Fibroblast of lung (primary cell): ENCODE measurements around the gene NTRK2. TPM values are rescaled to one million over a fixed set of nuclear protein-coding genes. Genes with fewer than 3 reads are reported as not detected.

ENCODE experiments used
- DNase-seq, 2 donors: peaks; one replicate each; pipeline versions ENCODE4 v3.0.0 to v3.0.0-alpha.2; 2010; ENCODE audit warnings: low read depth in 2 of 2
- H2AFZ ChIP-seq: 2 replicates; pipeline ENCODE4 v1.5.1; 2012; ENCODE audit warnings: low read length, control low read depth, inconsistent platforms
- H3K27ac ChIP-seq: 2 replicates; pipeline ENCODE4 v1.5.1; 2011; ENCODE audit warnings: low read length, control low read depth; ENCODE audit not compliant: insufficient read depth
- H3K27me3 ChIP-seq: 2 replicates; pipeline ENCODE4 v1.5.1; 2011; ENCODE audit warnings: mild to moderate bottlenecking, low read length; ENCODE audit not compliant: control insufficient read depth, insufficient read depth
- H3K36me3 ChIP-seq: 2 replicates; pipeline ENCODE4 v1.5.1; 2011; ENCODE audit warnings: low read length; ENCODE audit not compliant: control insufficient read depth, insufficient read depth
- H3K4me1 ChIP-seq: 2 replicates; pipeline ENCODE4 v1.5.1; 2011; ENCODE audit warnings: low read length; ENCODE audit not compliant: control insufficient read depth, insufficient read depth; ENCODE audit errors: extremely low read depth
- H3K4me2 ChIP-seq: 2 replicates; pipeline ENCODE4 v1.5.1; 2011; ENCODE audit warnings: low read length, control low read depth; ENCODE audit not compliant: insufficient read depth; ENCODE audit errors: extremely low read depth
- H3K4me3 ChIP-seq, 4 experiments: fragments of 200-600 bp in 1 of 4; sonication (generic) in 1 of 4; replicated peaks in 1 of 4; 2 replicates each; pipeline ENCODE4 v1.5.1; 2011 to 2016; ENCODE audit warnings: low read length in 4 of 4, low read depth in 3 of 4, mild to moderate bottlenecking in 3 of 4, control low read depth in 2 of 4, inconsistent platforms in 1 of 4, mixed read lengths in 1 of 4; ENCODE audit not compliant: insufficient read depth in 1 of 4; ENCODE audit errors: control extremely low read depth in 1 of 4
- H3K79me2 ChIP-seq: 2 replicates; pipeline ENCODE4 v1.5.1; 2012; ENCODE audit warnings: mild to moderate bottlenecking, low read length, inconsistent platforms; ENCODE audit not compliant: control insufficient read depth, insufficient read depth
- H3K9ac ChIP-seq: 2 replicates; pipeline ENCODE4 v1.5.1; 2011; ENCODE audit warnings: mild to moderate bottlenecking, low read length, control low read depth; ENCODE audit not compliant: insufficient read depth
- H3K9me3 ChIP-seq: 2 replicates; pipeline ENCODE4 v1.5.1; 2012; ENCODE audit warnings: low read depth, low read length; ENCODE audit not compliant: control insufficient read depth, insufficient read depth
- H4K20me1 ChIP-seq: 2 replicates; pipeline ENCODE4 v1.5.1; 2011; ENCODE audit warnings: low read length; ENCODE audit not compliant: control insufficient read depth, insufficient read depth; ENCODE audit errors: extremely low read depth
- CTCF ChIP-seq, 2 donors: IDR thresholded peaks in 1 of 2; conservative IDR thresholded peaks in 1 of 2; 1 replicate in 1 of 2; 2 replicates in 1 of 2; pipeline ENCODE4 v1.5.1; 2011 to 2012; ENCODE audit warnings: low read length in 2 of 2, control low read depth in 1 of 2, inconsistent platforms in 1 of 2, low read depth in 1 of 2, mild to moderate bottlenecking in 1 of 2
- EZH2 ChIP-seq: IDR thresholded peaks from 2 replicates; pipeline ENCODE4 v1.5.1; 2012; ENCODE audit warnings: low read length, control low read depth, mild to moderate bottlenecking; ENCODE audit errors: missing control alignments
- polyA plus RNA-seq, 2 donors: library from polyadenylated mRNA; depleted of rRNA in 1 of 2; stranded (reverse) in 1 of 2; unstranded in 1 of 2; fragments of >200 nt; gene quantifications; 2 replicates each; pipeline ENCODE4 v1.2.1, GENCODE V29; 2011 to 2012; ENCODE audit warnings: missing spikeins in 1 of 2
- total RNA-seq: library from RNA; depleted of rRNA; stranded (reverse); fragments of >200 nt; gene quantifications from 2 replicates; pipeline ENCODE4 v1.2.1, GENCODE V29; 2014

Gene NTRK2
- total and polyA plus RNA-seq, 2 donors (not counting 1 experiment from before 2014, with no cell fraction given), result 0.66 to 1.1 TPM

DNA sequence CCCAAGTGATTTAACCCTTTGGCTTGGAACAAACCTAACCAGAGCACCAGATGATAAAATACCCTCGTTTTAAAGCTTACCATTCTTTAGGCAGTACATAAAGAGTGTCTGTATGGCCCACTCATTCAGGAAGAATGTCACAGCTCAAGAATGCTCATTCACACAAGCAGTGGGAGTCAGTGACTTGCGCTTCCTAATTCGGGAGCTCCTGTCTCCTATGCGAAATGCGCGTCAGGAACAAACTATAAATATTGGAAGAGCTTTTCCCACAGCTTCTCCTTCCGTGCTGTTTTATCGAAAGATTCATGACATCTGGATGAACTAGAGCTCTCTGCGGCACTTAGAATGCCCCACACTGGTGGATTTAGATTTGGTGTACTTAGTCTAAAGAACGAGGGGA is 66.6 kb downstream of the NTRK2 start:
- no peaks in the 10 kb centered on the region for H3K9me3 ChIP-seq
- H3K27ac ChIP-seq, result no peak overlapping the region
- no peaks in the 10 kb centered on the region for H3K36me3 ChIP-seq
- no peaks in the 10 kb centered on the region for H3K79me2 ChIP-seq
- H3K9ac ChIP-seq, result no peak overlapping the region
- H3K27me3 ChIP-seq, result no peaks in the 10 kb centered on the region
- DNase-seq, result peak in 1 of 2 donors; percentile 59
- H3K4me1 ChIP-seq, result no peaks in the 10 kb centered on the region
- no peak overlapping the region for H2AFZ ChIP-seq
- no peaks in the 10 kb centered on the region for H4K20me1 ChIP-seq
- TF ChIP-seq EZH2, result no peak
- no peak for TF ChIP-seq CTCF (conservative IDR thresholded peaks at IDR 0.05 in 1 of 2, IDR thresholded peaks at IDR 0.05 in 1 of 2; ENCODE audit: low read depth in 1 of 2, low read length in 2 of 2)
- H3K4me2 ChIP-seq, result no peak overlapping the region
- no peak overlapping the region for H3K4me3 ChIP-seq

- no peak overlapping the region for H3K4me2 ChIP-seq
- H3K9ac ChIP-seq, result no peak overlapping the region
- H3K27ac ChIP-seq, result no peak overlapping the region
- H3K79me2 ChIP-seq, result no peaks in the 10 kb centered on the region
- H3K27me3 ChIP-seq, result no peaks in the 10 kb centered on the region
- TF ChIP-seq CTCF (conservative IDR thresholded peaks at IDR 0.05 in 1 of 2, IDR thresholded peaks at IDR 0.05 in 1 of 2; ENCODE audit: low read depth in 1 of 2, low read length in 2 of 2) (no peak), EZH2 (no peak)
- no peaks in the 10 kb centered on the region for H3K36me3 ChIP-seq
- no peak overlapping the region for H3K4me3 ChIP-seq
- no peak for DNase-seq
- no peaks in the 10 kb centered on the region for H3K4me1 ChIP-seq
- no peaks in the 10 kb centered on the region for H3K9me3 ChIP-seq
- no peak overlapping the region for H2AFZ ChIP-seq
- no peaks in the 10 kb centered on the region for H4K20me1 ChIP-seq
Measured at GRCh38 chr9:84736536-84736935, 67.0 kb downstream of the NTRK2 start.

- H3K36me3 ChIP-seq, result no peaks in the 10 kb centered on the region
- H3K79me2 ChIP-seq, result no peaks in the 10 kb centered on the region
- no peaks in the 10 kb centered on the region for H3K4me1 ChIP-seq
- no peaks in the 10 kb centered on the region for H3K27me3 ChIP-seq
- no peaks in the 10 kb centered on the region for H4K20me1 ChIP-seq
- no peak overlapping the region for H2AFZ ChIP-seq
- no peak for DNase-seq
- no peak overlapping the region for H3K27ac ChIP-seq
- H3K9ac ChIP-seq, result no peak overlapping the region
- no peaks in the 10 kb centered on the region for H3K9me3 ChIP-seq
- TF ChIP-seq CTCF (conservative IDR thresholded peaks at IDR 0.05 in 1 of 2, IDR thresholded peaks at IDR 0.05 in 1 of 2; ENCODE audit: low read depth in 1 of 2, low read length in 2 of 2) (no peak), EZH2 (no peak)
- H3K4me3 ChIP-seq, result no peak overlapping the region
- no peak overlapping the region for H3K4me2 ChIP-seq
Measured at GRCh38 chr9:84738353-84738752, 68.8 kb downstream of the NTRK2 start.
